MM.1S (cell line): ENCODE results near the gene NCKAP5.
"Not testable (repeated sequence)": the region's sequence is repeated elsewhere in the genome, so short reads cannot be mapped to it uniquely, and the experiment has no call there.

Experiments used
- EZH2 ChIP-seq: fragments of 300-600 bp; sonication (generic); optimal IDR thresholded peaks from 2 replicates; pipeline ENCODE3; 2017; ENCODE audit warnings: low read depth, mild to moderate bottlenecking, antibody characterized with exemption, low read length, mixed read lengths
- TF ChIP-seq, protein P1 (sequence below): fragments of 300-600 bp; sonication (generic); IDR thresholded peaks from 2 replicates; pipeline ENCODE4 v1.5.1; 2016; ENCODE audit warnings: antibody characterized with exemption, low read length, mixed read lengths

- TF ChIP-seq, protein P1, sequence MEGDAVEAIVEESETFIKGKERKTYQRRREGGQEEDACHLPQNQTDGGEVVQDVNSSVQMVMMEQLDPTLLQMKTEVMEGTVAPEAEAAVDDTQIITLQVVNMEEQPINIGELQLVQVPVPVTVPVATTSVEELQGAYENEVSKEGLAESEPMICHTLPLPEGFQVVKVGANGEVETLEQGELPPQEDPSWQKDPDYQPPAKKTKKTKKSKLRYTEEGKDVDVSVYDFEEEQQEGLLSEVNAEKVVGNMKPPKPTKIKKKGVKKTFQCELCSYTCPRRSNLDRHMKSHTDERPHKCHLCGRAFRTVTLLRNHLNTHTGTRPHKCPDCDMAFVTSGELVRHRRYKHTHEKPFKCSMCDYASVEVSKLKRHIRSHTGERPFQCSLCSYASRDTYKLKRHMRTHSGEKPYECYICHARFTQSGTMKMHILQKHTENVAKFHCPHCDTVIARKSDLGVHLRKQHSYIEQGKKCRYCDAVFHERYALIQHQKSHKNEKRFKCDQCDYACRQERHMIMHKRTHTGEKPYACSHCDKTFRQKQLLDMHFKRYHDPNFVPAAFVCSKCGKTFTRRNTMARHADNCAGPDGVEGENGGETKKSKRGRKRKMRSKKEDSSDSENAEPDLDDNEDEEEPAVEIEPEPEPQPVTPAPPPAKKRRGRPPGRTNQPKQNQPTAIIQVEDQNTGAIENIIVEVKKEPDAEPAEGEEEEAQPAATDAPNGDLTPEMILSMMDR: not testable (repeated sequence)
- TF ChIP-seq EZH2: not testable (repeated sequence)
These were observed 869.9 kb downstream of the NCKAP5 start for GRCh38 chr2:132698347-132698746.
